CD14-positive monocyte (primary cell): ENCODE data around the gene PTPN2. TPM values are rescaled to one million over a fixed set of nuclear protein-coding genes. Genes with fewer than 3 reads are reported as not detected.

Source experiments
- DNase-seq, 3 donors: peaks; one replicate each; pipeline ENCODE4 v3.0.0-alpha.2; 2011 to 2022
- H2AFZ ChIP-seq: 2 replicates; pipeline ENCODE4 v1.6.0; 2012; ENCODE audit warnings: mild to moderate bottlenecking, low read depth, low read length, inconsistent platforms; ENCODE audit not compliant: insufficient read depth, poor library complexity, severe bottlenecking
- H3K27ac ChIP-seq, 2 donors: 1 replicate in 1 of 2; 2 replicates in 1 of 2; pipeline ENCODE4 v1.5.1; 2012 to 2013; ENCODE audit warnings: low read length in 2 of 2, control low read depth in 1 of 2, inconsistent platforms in 1 of 2, low read depth in 1 of 2, mild to moderate bottlenecking in 1 of 2
- H3K27me3 ChIP-seq, 2 donors: one replicate each; pipeline versions ENCODE4 v1.6.0 to v1.6.1; 2011 to 2013; ENCODE audit warnings: low read length in 2 of 2; ENCODE audit not compliant: control insufficient read depth in 2 of 2, insufficient read depth in 2 of 2
- H3K36me3 ChIP-seq, 2 donors: replicated peaks in 1 of 2; 1 replicate in 1 of 2; 2 replicates in 1 of 2; pipeline versions ENCODE4 v1.5.1 to v1.6.1; 2012 to 2013; ENCODE audit warnings: low read length in 2 of 2, control low read depth in 1 of 2, inconsistent platforms in 1 of 2, mild to moderate bottlenecking in 1 of 2; ENCODE audit not compliant: insufficient read depth in 2 of 2, control insufficient read depth in 1 of 2
- H3K4me1 ChIP-seq, 2 donors: 1 replicate in 1 of 2; 2 replicates in 1 of 2; pipeline versions ENCODE4 v1.5.1 to v1.6.1; 2012 to 2013; ENCODE audit warnings: low read length in 2 of 2, control low read depth in 1 of 2, inconsistent platforms in 1 of 2, mild to moderate bottlenecking in 1 of 2, moderate library complexity in 1 of 2; ENCODE audit not compliant: insufficient read depth in 2 of 2, control insufficient read depth in 1 of 2
- H3K4me2 ChIP-seq: replicated peaks from 2 replicates; pipeline ENCODE3; 2012; ENCODE audit warnings: low read length, moderate library complexity, mild to moderate bottlenecking; ENCODE audit not compliant: poor library complexity, severe bottlenecking; ENCODE audit errors: extremely low read depth
- H3K4me3 ChIP-seq, 3 experiments: fragments of 200-600 bp in 1 of 3; sonication (generic) in 1 of 3; replicated peaks in 1 of 3; 1 replicate in 2 of 3; 2 replicates in 1 of 3; pipeline ENCODE4 v1.5.1; 2011 to 2013; ENCODE audit warnings: low read length in 3 of 3, mild to moderate bottlenecking in 3 of 3, control low read depth in 2 of 3, low read depth in 2 of 3, inconsistent platforms in 1 of 3, moderate library complexity in 1 of 3
- H3K79me2 ChIP-seq: 2 replicates; pipeline ENCODE4 v1.6.0; 2012; ENCODE audit warnings: mild to moderate bottlenecking, control low read depth, inconsistent platforms, low read length, moderate library complexity; ENCODE audit not compliant: insufficient read depth
- H3K9ac ChIP-seq: 2 replicates; pipeline ENCODE4 v1.6.0; 2017; ENCODE audit warnings: low read length, mild to moderate bottlenecking; ENCODE audit not compliant: insufficient read depth, poor library complexity, severe bottlenecking
- H3K9me3 ChIP-seq, 2 donors: replicated peaks in 1 of 2; 1 replicate in 1 of 2; 2 replicates in 1 of 2; pipeline versions ENCODE4 v1.5.1 to v1.6.1; 2012 to 2013; ENCODE audit warnings: low read length in 2 of 2, control low read depth in 1 of 2; ENCODE audit not compliant: control insufficient read depth in 1 of 2, insufficient read depth in 1 of 2
- H4K20me1 ChIP-seq: 2 replicates; pipeline ENCODE4 v1.6.0; 2012; ENCODE audit warnings: mild to moderate bottlenecking, low read length, control low read depth, moderate library complexity; ENCODE audit not compliant: insufficient read depth
- H3K27ac Mint-ChIP-seq, 7 donors: one replicate each; pipeline ENCODE4 v1.8.0; 2020; ENCODE audit warnings: mild to moderate bottlenecking in 7 of 7, mixed read lengths in 7 of 7, moderate library complexity in 6 of 7, inconsistent platforms in 2 of 7
- H3K27me3 Mint-ChIP-seq, 3 donors: one replicate each; pipeline ENCODE4 v1.8.0; 2021 to 2022; ENCODE audit warnings: low read depth in 3 of 3, mild to moderate bottlenecking in 3 of 3, mixed read lengths in 3 of 3, moderate library complexity in 3 of 3, inconsistent platforms in 1 of 3
- H3K36me3 Mint-ChIP-seq, 2 donors: one replicate each; pipeline ENCODE4 v1.8.0; 2020; ENCODE audit warnings: mixed read lengths in 2 of 2, inconsistent platforms in 1 of 2, mild to moderate bottlenecking in 1 of 2
- H3K4me1 Mint-ChIP-seq: one replicate; pipeline ENCODE4 v1.8.0; 2020; ENCODE audit warnings: mild to moderate bottlenecking, mixed read lengths
- H3K4me3 Mint-ChIP-seq, 2 donors: one replicate each; pipeline ENCODE4 v1.8.0; 2020; ENCODE audit warnings: mild to moderate bottlenecking in 2 of 2, mixed read lengths in 2 of 2, moderate library complexity in 1 of 2
- H3K9me3 Mint-ChIP-seq, 7 donors: one replicate each; pipeline ENCODE4 v1.8.0; 2020 to 2022; ENCODE audit warnings: mixed read lengths in 7 of 7, mild to moderate bottlenecking in 6 of 7, moderate library complexity in 6 of 7, inconsistent platforms in 2 of 7
- whole genome bisulfite sequencing: methylation state at CpG from one replicate; pipeline ENCODE4 v1.1.5; 2013; ENCODE audit warnings: missing lambda C conversion rate; ENCODE audit not compliant: insufficient coverage; 5-methylcytosine and 5-hydroxymethylcytosine counted together
- intact Hi-C, 2 donors: fragments of 100-400 bp; cut with micrococcal nuclease; formaldehyde crosslinking; loops; one replicate each; pipeline versions ENCODE4 v1.15.0 to v1.15.1; 2023
- polyA plus RNA-seq, 3 donors: library from polyadenylated mRNA; depleted of rRNA in 1 of 3; unstranded in 2 of 3; stranded (reverse) in 1 of 3; fragments of 300-500 nt in 2 of 3; fragments of >200 nt in 1 of 3; fragmentation: Illumina TruSeq in 2 of 3; gene quantifications; 1 replicate in 2 of 3; 2 replicates in 1 of 3; pipeline ENCODE4 v1.2.3, GENCODE V29; 2012 to 2021
- TF ChIP-seq, protein P1 (sequence below): fragments of 200-600 bp; IDR thresholded peaks from one replicate; pipeline ENCODE4 v1.8.0; 2022; ENCODE audit warnings: antibody characterized with exemption, mild to moderate bottlenecking

Gene PTPN2
- polyA plus RNA-seq, 3 donors: 55.6 to 108 (median 78.4) TPM

DNA sequence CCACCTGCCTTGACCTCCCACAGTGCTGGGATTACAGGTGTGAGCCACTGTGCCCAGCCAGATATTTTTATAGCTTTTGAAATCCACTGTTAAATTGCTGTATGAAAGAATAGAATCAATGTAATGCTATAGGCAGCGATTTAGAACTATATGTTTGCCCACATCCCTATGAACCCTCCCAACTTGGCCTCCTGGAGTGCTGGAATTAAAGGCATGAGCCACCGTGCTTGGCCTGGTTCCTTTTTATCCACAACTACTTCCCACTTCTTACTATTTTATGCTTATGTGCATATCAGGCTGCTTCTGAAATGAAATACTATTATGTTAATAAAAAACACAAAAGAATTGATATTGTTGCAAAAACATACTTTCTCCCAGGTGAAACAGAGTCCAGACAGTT, 11.6 kb upstream of the PTPN2 start:
- Histone ChIP-seq H2AFZ (no peak overlapping the region), H3K4me3 (no peak overlapping the region), H3K27me3 (peaks cover 0 to 8% of the 10 kb centered on the region in 2 donors), H3K4me1 (peaks cover 3 to 4% of the 10 kb centered on the region in 2 donors), H3K36me3 (no peaks in the 10 kb centered on the region), H4K20me1 (no peaks in the 10 kb centered on the region), H3K4me2 (no peak overlapping the region), H3K79me2 (no peaks in the 10 kb centered on the region), H3K9me3 (peaks cover 0 to under 1% of the 10 kb centered on the region in 2 donors), H3K27ac (no peak overlapping the region), H3K9ac (no peak overlapping the region)
- Mint-ChIP-seq H3K9me3 (peaks cover 0 to 3% (median 0%) of the 10 kb centered on the region in 7 donors), H3K27me3 (peaks cover 14 to 24% (median 15%) of the 10 kb centered on the region in 3 donors), H3K4me3 (peak overlapping the region in 1 of 2 donors; percentile 40), H3K27ac (peak overlapping the region in 1 of 7 donors; percentile 45), H3K36me3 (no peaks in the 10 kb centered on the region), H3K4me1 (peaks cover 21% of the 10 kb centered on the region)
- TF ChIP-seq, protein P1, sequence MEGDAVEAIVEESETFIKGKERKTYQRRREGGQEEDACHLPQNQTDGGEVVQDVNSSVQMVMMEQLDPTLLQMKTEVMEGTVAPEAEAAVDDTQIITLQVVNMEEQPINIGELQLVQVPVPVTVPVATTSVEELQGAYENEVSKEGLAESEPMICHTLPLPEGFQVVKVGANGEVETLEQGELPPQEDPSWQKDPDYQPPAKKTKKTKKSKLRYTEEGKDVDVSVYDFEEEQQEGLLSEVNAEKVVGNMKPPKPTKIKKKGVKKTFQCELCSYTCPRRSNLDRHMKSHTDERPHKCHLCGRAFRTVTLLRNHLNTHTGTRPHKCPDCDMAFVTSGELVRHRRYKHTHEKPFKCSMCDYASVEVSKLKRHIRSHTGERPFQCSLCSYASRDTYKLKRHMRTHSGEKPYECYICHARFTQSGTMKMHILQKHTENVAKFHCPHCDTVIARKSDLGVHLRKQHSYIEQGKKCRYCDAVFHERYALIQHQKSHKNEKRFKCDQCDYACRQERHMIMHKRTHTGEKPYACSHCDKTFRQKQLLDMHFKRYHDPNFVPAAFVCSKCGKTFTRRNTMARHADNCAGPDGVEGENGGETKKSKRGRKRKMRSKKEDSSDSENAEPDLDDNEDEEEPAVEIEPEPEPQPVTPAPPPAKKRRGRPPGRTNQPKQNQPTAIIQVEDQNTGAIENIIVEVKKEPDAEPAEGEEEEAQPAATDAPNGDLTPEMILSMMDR: no peak
- intact Hi-C loops: loop anchor here in 1 of 2 donors (5.0 kb wide), 1 partner anchor 153 kb away; no protein-coding TSS in a partner anchor
- whole genome bisulfite sequencing: no CpG with 5 or more reads among the region's 2 CpGs
- no peak for DNase-seq

DNA sequence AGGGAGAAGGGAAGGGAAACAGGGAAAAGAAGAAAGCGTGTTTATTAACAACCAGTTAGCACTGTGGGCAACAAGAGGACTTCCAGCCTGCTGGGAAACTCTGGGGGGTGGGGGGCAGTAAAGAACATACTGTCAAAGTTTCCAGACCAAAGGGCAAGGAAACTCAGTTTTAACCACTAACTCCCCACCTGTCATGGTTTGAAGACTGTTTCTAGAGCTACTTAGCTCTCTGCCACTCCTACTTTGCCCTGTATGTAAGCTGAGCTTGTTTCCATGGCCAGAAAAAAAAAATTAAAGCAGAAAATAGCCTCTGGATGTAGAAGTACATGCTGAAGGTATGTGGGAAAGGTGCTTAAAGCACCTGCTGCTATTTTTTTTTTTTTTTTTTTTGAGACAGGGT, 11.0 kb upstream of the PTPN2 start:
- Mint-ChIP-seq H3K27ac (peak overlapping the region in 1 of 7 donors; percentile 0), H3K27me3 (peaks cover 14 to 23% (median 15%) of the 10 kb centered on the region in 3 donors), H3K9me3 (peaks cover 0 to 7% (median 3%) of the 10 kb centered on the region in 7 donors), H3K4me1 (peaks cover 22% of the 10 kb centered on the region), H3K36me3 (no peaks in the 10 kb centered on the region), H3K4me3 (no peak overlapping the region)
- no peaks in the 10 kb centered on the region for H4K20me1 ChIP-seq
- H3K27me3 ChIP-seq: peaks cover 0 to 8% of the 10 kb centered on the region in 2 donors
- peaks cover 0 to 6% of the 10 kb centered on the region in 2 donors for H3K9me3 ChIP-seq
- H2AFZ ChIP-seq: no peak overlapping the region
- no peak overlapping the region for H3K4me3 ChIP-seq
- DNase-seq: no peak
- H3K4me1 ChIP-seq: peaks cover 3 to 4% of the 10 kb centered on the region in 2 donors
- no peak overlapping the region for H3K9ac ChIP-seq
- H3K79me2 ChIP-seq: no peaks in the 10 kb centered on the region
- H3K36me3 ChIP-seq: no peaks in the 10 kb centered on the region
- H3K27ac ChIP-seq: no peak overlapping the region
- intact Hi-C loops: loop anchor here in 1 of 2 donors (5.0 kb wide), 1 partner anchor 153 kb away; no protein-coding TSS in a partner anchor
- H3K4me2 ChIP-seq: no peak overlapping the region
- 100% methylated on average over 1 of the region's 1 CpG for WGBS
- TF ChIP-seq, protein P1: no peak
